ENCODE measurements around the gene NTF3. TPM values are rescaled to one million over a fixed set of nuclear protein-coding genes. Genes with fewer than 3 reads are reported as not detected.

The NTF3 gene
- total RNA-seq, 1 experiment from 2014 or later: not detected

DNA sequence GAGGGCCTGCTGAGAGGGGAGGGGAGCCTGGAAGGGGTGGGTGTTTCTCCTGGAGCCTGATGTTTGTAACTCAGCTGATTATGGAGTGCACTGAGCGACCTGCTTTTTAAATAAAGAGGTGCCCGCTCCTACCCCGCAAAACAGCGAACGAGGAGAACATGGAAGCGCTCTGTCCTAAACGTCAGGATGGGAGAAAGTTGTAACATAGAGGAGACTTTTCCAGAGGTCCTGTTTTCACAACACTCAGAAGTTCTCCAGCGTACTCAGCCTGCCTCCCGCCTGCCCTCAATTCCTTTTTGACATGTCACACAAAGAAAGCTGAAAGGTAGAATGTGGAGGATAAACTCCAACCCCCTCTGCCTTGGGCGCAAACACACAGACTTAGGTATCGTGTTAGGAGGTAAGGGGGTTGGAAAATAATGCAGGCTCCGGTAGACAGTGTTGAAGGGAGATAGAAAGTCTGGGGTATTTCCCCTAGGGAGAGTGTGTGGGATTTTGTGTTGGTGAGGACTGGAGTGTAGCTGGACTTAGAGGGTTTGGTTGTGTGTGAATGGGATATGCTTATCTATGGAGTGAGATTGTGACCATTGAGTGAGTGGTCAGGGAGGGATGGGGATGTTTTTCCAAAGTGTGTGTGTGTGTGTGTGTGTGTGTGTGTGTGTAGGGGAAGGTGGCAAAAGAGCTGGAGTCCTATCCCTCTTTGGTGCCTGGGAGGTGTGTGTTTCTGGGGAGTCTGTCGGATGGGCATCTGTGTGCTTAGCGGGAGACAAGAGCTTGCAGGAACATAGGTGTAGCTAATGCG lies 2.1 kb downstream of the NTF3 start:
- intact Hi-C loops (cut with micrococcal nuclease): no loop called here
- no peaks in the 10 kb centered on the region for H3K9me3 ChIP-seq (ENCODE audit: control insufficient read depth in 1 of 2, insufficient read depth in 1 of 2, low read depth in 1 of 2, low read length in 2 of 2)
- H4K20me1 ChIP-seq (ENCODE audit: insufficient read depth): no peaks in the 10 kb centered on the region
- no peak overlapping the region for H3K4me2 ChIP-seq (ENCODE audit: low read length)
- ChIA-PET CTCF (no interaction called here), POLR2A (no interaction called here), RAD21 (ENCODE audit: low non-redundant PET in 1 of 2, low total read pairs in 2 of 2, uncharacterized antibody in 2 of 2, unreplicated experiment in 2 of 2) (no interaction called here)
- ATAC-seq: no peak
- H3K4me1 ChIP-seq (ENCODE audit: control insufficient read depth in 1 of 2, insufficient read depth in 2 of 2, low read length in 2 of 2): no peaks in the 10 kb centered on the region
- H3K36me3 ChIP-seq (ENCODE audit: control insufficient read depth in 1 of 2, insufficient read depth in 2 of 2, low read length in 2 of 2): no peaks in the 10 kb centered on the region
- no peak overlapping the region for H3K9ac ChIP-seq (ENCODE audit: low read length)
- no peak overlapping the region for H2AFZ ChIP-seq (ENCODE audit: low read depth, low read length, poor library complexity, severe bottlenecking)
- no peaks in the 10 kb centered on the region for H3K79me2 ChIP-seq (ENCODE audit: insufficient read depth, low read length)
- peaks cover 28% of the 10 kb centered on the region; the same call in 1 of the 2 replicates for H3K27me3 ChIP-seq (ENCODE audit: insufficient read depth, low read length)
- no peak overlapping the region for H3K4me3 ChIP-seq (replicated peaks in 1 of 2; ENCODE audit: low read depth in 1 of 2, low read length in 2 of 2)
- H3K27ac ChIP-seq (ENCODE audit: low read depth, low read length): no peak overlapping the region
- TF ChIP-seq RAD21 (IDR thresholded peaks at IDR 0.05; ENCODE audit: low read depth) (no peak), TCF7L2 (IDR thresholded peaks at IDR 0.05; ENCODE audit: borderline replicate concordance, extremely low read depth, insufficient read depth, insufficient read length) (no peak), ZFX (IDR thresholded peaks at IDR 0.05) (no peak), SRF (IDR thresholded peaks at IDR 0.05; ENCODE audit: low read depth) (no peak), FOSL1 (IDR thresholded peaks at IDR 0.05; ENCODE audit: low read depth) (no peak), CBX3 (IDR thresholded peaks at IDR 0.05; ENCODE audit: low read depth) (no peak), SIN3A (IDR thresholded peaks at IDR 0.05; ENCODE audit: low read depth) (no peak), SP1 (IDR thresholded peaks at IDR 0.05; ENCODE audit: low read depth) (no peak), POLR2A (IDR thresholded peaks at IDR 0.05; ENCODE audit: borderline replicate concordance, extremely low read depth, insufficient read depth, insufficient read length) (no peak), JUND (IDR thresholded peaks at IDR 0.05) (no peak), EZH2 (IDR thresholded peaks at IDR 0.05) (no peak)
- TF ChIP-seq, protein P1, sequence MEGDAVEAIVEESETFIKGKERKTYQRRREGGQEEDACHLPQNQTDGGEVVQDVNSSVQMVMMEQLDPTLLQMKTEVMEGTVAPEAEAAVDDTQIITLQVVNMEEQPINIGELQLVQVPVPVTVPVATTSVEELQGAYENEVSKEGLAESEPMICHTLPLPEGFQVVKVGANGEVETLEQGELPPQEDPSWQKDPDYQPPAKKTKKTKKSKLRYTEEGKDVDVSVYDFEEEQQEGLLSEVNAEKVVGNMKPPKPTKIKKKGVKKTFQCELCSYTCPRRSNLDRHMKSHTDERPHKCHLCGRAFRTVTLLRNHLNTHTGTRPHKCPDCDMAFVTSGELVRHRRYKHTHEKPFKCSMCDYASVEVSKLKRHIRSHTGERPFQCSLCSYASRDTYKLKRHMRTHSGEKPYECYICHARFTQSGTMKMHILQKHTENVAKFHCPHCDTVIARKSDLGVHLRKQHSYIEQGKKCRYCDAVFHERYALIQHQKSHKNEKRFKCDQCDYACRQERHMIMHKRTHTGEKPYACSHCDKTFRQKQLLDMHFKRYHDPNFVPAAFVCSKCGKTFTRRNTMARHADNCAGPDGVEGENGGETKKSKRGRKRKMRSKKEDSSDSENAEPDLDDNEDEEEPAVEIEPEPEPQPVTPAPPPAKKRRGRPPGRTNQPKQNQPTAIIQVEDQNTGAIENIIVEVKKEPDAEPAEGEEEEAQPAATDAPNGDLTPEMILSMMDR (IDR thresholded peaks at IDR 0.05 in 2 of 3, conservative IDR thresholded peaks at IDR 0.05 in 1 of 3; ENCODE audit: borderline replicate concordance in 1 of 3, insufficient read depth in 1 of 3, low read depth in 2 of 3, low read length in 2 of 3): no peak
- TF ChIP-seq, protein P2, sequence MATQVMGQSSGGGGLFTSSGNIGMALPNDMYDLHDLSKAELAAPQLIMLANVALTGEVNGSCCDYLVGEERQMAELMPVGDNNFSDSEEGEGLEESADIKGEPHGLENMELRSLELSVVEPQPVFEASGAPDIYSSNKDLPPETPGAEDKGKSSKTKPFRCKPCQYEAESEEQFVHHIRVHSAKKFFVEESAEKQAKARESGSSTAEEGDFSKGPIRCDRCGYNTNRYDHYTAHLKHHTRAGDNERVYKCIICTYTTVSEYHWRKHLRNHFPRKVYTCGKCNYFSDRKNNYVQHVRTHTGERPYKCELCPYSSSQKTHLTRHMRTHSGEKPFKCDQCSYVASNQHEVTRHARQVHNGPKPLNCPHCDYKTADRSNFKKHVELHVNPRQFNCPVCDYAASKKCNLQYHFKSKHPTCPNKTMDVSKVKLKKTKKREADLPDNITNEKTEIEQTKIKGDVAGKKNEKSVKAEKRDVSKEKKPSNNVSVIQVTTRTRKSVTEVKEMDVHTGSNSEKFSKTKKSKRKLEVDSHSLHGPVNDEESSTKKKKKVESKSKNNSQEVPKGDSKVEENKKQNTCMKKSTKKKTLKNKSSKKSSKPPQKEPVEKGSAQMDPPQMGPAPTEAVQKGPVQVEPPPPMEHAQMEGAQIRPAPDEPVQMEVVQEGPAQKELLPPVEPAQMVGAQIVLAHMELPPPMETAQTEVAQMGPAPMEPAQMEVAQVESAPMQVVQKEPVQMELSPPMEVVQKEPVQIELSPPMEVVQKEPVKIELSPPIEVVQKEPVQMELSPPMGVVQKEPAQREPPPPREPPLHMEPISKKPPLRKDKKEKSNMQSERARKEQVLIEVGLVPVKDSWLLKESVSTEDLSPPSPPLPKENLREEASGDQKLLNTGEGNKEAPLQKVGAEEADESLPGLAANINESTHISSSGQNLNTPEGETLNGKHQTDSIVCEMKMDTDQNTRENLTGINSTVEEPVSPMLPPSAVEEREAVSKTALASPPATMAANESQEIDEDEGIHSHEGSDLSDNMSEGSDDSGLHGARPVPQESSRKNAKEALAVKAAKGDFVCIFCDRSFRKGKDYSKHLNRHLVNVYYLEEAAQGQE (IDR thresholded peaks at IDR 0.05; ENCODE audit: low read depth): no peak
- TF ChIP-seq, protein P3, sequence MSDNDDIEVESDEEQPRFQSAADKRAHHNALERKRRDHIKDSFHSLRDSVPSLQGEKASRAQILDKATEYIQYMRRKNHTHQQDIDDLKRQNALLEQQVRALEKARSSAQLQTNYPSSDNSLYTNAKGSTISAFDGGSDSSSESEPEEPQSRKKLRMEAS (IDR thresholded peaks at IDR 0.05): no peak
- TF ChIP-seq, protein P4, sequence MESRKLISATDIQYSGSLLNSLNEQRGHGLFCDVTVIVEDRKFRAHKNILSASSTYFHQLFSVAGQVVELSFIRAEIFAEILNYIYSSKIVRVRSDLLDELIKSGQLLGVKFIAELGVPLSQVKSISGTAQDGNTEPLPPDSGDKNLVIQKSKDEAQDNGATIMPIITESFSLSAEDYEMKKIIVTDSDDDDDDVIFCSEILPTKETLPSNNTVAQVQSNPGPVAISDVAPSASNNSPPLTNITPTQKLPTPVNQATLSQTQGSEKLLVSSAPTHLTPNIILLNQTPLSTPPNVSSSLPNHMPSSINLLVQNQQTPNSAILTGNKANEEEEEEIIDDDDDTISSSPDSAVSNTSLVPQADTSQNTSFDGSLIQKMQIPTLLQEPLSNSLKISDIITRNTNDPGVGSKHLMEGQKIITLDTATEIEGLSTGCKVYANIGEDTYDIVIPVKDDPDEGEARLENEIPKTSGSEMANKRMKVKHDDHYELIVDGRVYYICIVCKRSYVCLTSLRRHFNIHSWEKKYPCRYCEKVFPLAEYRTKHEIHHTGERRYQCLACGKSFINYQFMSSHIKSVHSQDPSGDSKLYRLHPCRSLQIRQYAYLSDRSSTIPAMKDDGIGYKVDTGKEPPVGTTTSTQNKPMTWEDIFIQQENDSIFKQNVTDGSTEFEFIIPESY (IDR thresholded peaks at IDR 0.05; ENCODE audit: extremely low read depth, insufficient replicate concordance, low read length): no peak
- DNase-seq (ENCODE audit: low read depth, low spot score): no peak
- BruUV-seq (replicated peaks): no TSS peak
- no peaks in the 10 kb centered on the region for H3K9me2 ChIP-seq (ENCODE audit: insufficient read depth)
